EL (cell line): Measurements from ENCODE around the gene PDCL2.
"Not testable (repeated sequence)": the region's sequence is repeated elsewhere in the genome, so short reads cannot be mapped to it uniquely, and the experiment has no call there.

Source experiments
- DNase-seq: peaks from one replicate; pipeline ENCODE4 v3.0.0-alpha.2; 2016

PDCL2 gene

GRCh38 chr4:55592014-55592413, at the start of gene PDCL2:
PDCL2 (minus strand) TSS chr4:55592245; CDS start chr4:55592109, 136 bp downstream.
- no peak for DNase-seq

GRCh38 chr4:55637272-55637820, 45.3 kb upstream of the PDCL2 start:
- no peak for DNase-seq

GRCh38 chr4:55636656-55636999, 44.6 kb upstream of the PDCL2 start:
- DNase-seq = no peak

- DNase-seq = peak; percentile 31
Observed at GRCh38 chr4:55635741-55636655, 44.0 kb upstream of the PDCL2 start, which contains the start of gene NMU. NMU (minus strand) TSS chr4:55636298; CDS start chr4:55636192, 106 bp downstream.

- DNase-seq = no peak
Observed at GRCh38 chr4:55635282-55635681, 43.2 kb upstream of the PDCL2 start.

- no peak for DNase-seq
Observed at GRCh38 chr4:55634417-55635128, 42.5 kb upstream of the PDCL2 start.

- DNase-seq = no peak
Observed at GRCh38 chr4:55633903-55634302, 41.9 kb upstream of the PDCL2 start.

- DNase-seq = no peak
Observed at GRCh38 chr4:55625835-55626234, 33.8 kb upstream of the PDCL2 start.

GRCh38 chr4:55624063-55624462, 32.0 kb upstream of the PDCL2 start:
- not testable (repeated sequence) for DNase-seq

- DNase-seq = no peak
Observed at GRCh38 chr4:55618546-55619143, 26.6 kb upstream of the PDCL2 start.

GRCh38 chr4:55617587-55618197, 25.6 kb upstream of the PDCL2 start:
- no peak for DNase-seq

GRCh38 chr4:55615008-55615407, 23.0 kb upstream of the PDCL2 start:
- no peak for DNase-seq

GRCh38 chr4:55613621-55614020, 21.6 kb upstream of the PDCL2 start:
- DNase-seq = no peak

GRCh38 chr4:55612341-55612740, 20.3 kb upstream of the PDCL2 start:
- DNase-seq = no peak

GRCh38 chr4:55611358-55612059, 19.5 kb upstream of the PDCL2 start:
- no peak for DNase-seq

GRCh38 chr4:55610381-55610780, 18.3 kb upstream of the PDCL2 start:
- no peak for DNase-seq

- DNase-seq = peak; percentile 35
Observed at GRCh38 chr4:55609393-55609866, 17.4 kb upstream of the PDCL2 start.

GRCh38 chr4:55608591-55608990, 16.5 kb upstream of the PDCL2 start:
- no peak for DNase-seq

- DNase-seq = no peak
Observed at GRCh38 chr4:55604996-55605395, 13.0 kb upstream of the PDCL2 start.

GRCh38 chr4:55600640-55601039, 8.6 kb upstream of the PDCL2 start:
- no peak for DNase-seq

- no peak for DNase-seq
Observed at GRCh38 chr4:55598641-55599040, 6.6 kb upstream of the PDCL2 start.

- no peak for DNase-seq
Observed at GRCh38 chr4:55588160-55588559, 3.9 kb downstream of the PDCL2 start.
